GM18499 (cell line): Measurements from ENCODE around the gene TMEM198.

Experiments used
- ATAC-seq: cut with Tn5 transposase; IDR thresholded peaks from one replicate; pipeline ENCODE4 v1.9.1; 2021; ENCODE audit warnings: moderate number of reproducible peaks; ENCODE audit not compliant: insufficient read depth, unreplicated experiment

The TMEM198 gene

GRCh38 chr2:219508971-219509779 lies 34.7 kb upstream of the TMEM198 start:
- no peak for ATAC-seq

GRCh38 chr2:219509780-219510511 lies 33.9 kb upstream of the TMEM198 start:
- ATAC-seq: no peak

- no peak for ATAC-seq
Observed at GRCh38 chr2:219510512-219511135, 33.2 kb upstream of the TMEM198 start.

- ATAC-seq: no peak
Observed at GRCh38 chr2:219511547-219512325, 32.1 kb upstream of the TMEM198 start.

- ATAC-seq: no peak
Observed at GRCh38 chr2:219512524-219513216, 31.2 kb upstream of the TMEM198 start.

- no peak for ATAC-seq
Observed at GRCh38 chr2:219513787-219514186, 30.0 kb upstream of the TMEM198 start.

GRCh38 chr2:219514196-219514761 lies 29.5 kb upstream of the TMEM198 start, which contains the start of gene ASIC4:
ASIC4 (plus strand) TSS chr2:219514482; CDS start chr2:219514725, 243 bp downstream.
- ATAC-seq: no peak

- ATAC-seq: no peak
Observed at GRCh38 chr2:219514836-219515235, 29.0 kb upstream of the TMEM198 start.

GRCh38 chr2:219515874-219516629 lies 27.8 kb upstream of the TMEM198 start:
- no peak for ATAC-seq

GRCh38 chr2:219516888-219517287 lies 26.9 kb upstream of the TMEM198 start:
- no peak for ATAC-seq

- ATAC-seq: no peak
Observed at GRCh38 chr2:219517954-219518778, 25.7 kb upstream of the TMEM198 start.

GRCh38 chr2:219519526-219519916 lies 24.3 kb upstream of the TMEM198 start:
- ATAC-seq: no peak

- ATAC-seq: no peak
Observed at GRCh38 chr2:219520079-219520478, 23.7 kb upstream of the TMEM198 start.

- no peak for ATAC-seq
Observed at GRCh38 chr2:219521066-219521880, 22.6 kb upstream of the TMEM198 start.

- ATAC-seq: no peak
Observed at GRCh38 chr2:219522111-219523030, 21.5 kb upstream of the TMEM198 start.

GRCh38 chr2:219523031-219523671 lies 20.7 kb upstream of the TMEM198 start:
- no peak for ATAC-seq
